ENCODE data around the gene EFCAB6.

The EFCAB6 gene

DNA sequence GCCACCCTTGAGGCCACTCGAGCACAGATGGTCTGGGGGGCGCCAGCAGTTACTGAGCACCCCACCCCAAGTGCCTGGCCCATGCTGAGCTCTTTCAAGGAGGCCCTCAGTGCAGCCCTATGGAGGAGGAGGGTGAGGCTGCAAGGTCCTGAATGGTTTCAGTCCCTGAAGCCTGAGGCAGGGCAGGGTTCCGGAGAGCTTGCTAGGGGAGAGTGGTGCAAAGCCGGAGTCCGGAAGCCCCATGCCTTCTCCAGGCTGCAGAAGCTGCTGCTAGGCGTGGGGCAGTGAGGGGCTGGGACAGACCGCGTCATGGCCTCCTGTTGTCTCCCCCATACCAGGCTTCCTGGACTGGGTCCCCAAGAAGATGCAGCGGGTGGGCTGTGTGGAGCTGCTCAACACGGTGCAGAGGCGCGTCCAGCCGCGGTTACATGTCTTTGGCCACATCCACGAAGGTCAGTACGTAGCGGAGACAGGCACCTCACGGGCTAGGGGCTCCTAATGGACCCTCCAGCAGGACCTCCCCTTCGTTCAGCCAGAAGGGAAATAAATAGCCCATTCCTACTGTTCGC, 309.7 kb downstream of the EFCAB6 start:
- DNase-seq: no peak
- Histone ChIP-seq H3K27me3 (replicated peaks; ENCODE audit: control insufficient read depth, insufficient read depth, low read length, poor library complexity, severe bottlenecking) (no peaks in the 10 kb centered on the region), H3K27ac (ENCODE audit: insufficient read depth, low read length, poor library complexity, severe bottlenecking) (no peak overlapping the region)

DNA sequence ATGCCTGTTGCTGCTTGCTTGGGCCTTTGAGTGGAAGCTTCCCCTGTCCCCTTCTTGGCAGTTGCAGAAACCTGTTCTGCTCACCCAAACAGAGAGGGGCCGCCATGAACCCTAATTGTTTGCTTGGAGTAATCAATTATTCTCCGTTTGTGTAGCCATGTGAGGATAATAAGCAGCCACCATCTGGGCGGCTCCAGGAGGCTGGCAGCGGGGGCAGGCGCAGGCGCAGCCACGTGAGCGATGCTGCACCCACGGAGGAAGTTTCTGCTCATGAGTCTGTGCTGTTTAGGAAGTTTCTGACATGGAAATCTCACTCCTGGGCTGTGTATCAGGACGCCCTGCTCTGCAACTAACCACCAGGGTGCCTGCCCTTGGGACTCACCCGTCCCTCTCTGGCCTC, 310.2 kb downstream of the EFCAB6 start:
- no peak overlapping the region for H3K27ac ChIP-seq (ENCODE audit: insufficient read depth, low read length, poor library complexity, severe bottlenecking)
- no peaks in the 10 kb centered on the region for H3K4me1 ChIP-seq (ENCODE audit: control insufficient read depth, insufficient read depth, low read length, poor library complexity, severe bottlenecking)
- H3K4me3 ChIP-seq (ENCODE audit: insufficient read depth, low read depth, low read length, poor library complexity, severe bottlenecking): no peak overlapping the region
- DNase-seq: no peak
- no peaks in the 10 kb centered on the region for H3K9me3 ChIP-seq (ENCODE audit: control insufficient read depth, low read length)
- no peaks in the 10 kb centered on the region for H3K36me3 ChIP-seq (ENCODE audit: control insufficient read depth, insufficient read depth, low read length)
- H3K27me3 ChIP-seq (replicated peaks; ENCODE audit: control insufficient read depth, insufficient read depth, low read length, poor library complexity, severe bottlenecking): no peaks in the 10 kb centered on the region

More for the DNA sequence above, 309.7 kb downstream of the EFCAB6 start:
- Histone ChIP-seq H3K9me3 (ENCODE audit: control insufficient read depth, low read length) (no peaks in the 10 kb centered on the region), H3K36me3 (ENCODE audit: control insufficient read depth, insufficient read depth, low read length) (no peaks in the 10 kb centered on the region), H3K4me3 (ENCODE audit: insufficient read depth, low read depth, low read length, poor library complexity, severe bottlenecking) (no peak overlapping the region), H3K4me1 (ENCODE audit: control insufficient read depth, insufficient read depth, low read length, poor library complexity, severe bottlenecking) (no peaks in the 10 kb centered on the region)

- no peaks in the 10 kb centered on the region for H3K36me3 ChIP-seq (ENCODE audit: control insufficient read depth, insufficient read depth, low read length)
Observed at GRCh38 chr22:43500792-43501785, 311.0 kb downstream of the EFCAB6 start.

GRCh38 chr22:43498856-43499253, 313.2 kb downstream of the EFCAB6 start:
- H3K9me3 ChIP-seq (ENCODE audit: control insufficient read depth, low read length): no peaks in the 10 kb centered on the region

More at GRCh38 chr22:43500792-43501785, 311.0 kb downstream of the EFCAB6 start:
- no peak for DNase-seq
- H3K27me3 ChIP-seq (replicated peaks; ENCODE audit: control insufficient read depth, insufficient read depth, low read length, poor library complexity, severe bottlenecking): no peaks in the 10 kb centered on the region
- H3K9me3 ChIP-seq (ENCODE audit: control insufficient read depth, low read length): no peaks in the 10 kb centered on the region
- H3K4me3 ChIP-seq (ENCODE audit: insufficient read depth, low read depth, low read length, poor library complexity, severe bottlenecking): no peak overlapping the region
- no peak overlapping the region for H3K27ac ChIP-seq (ENCODE audit: insufficient read depth, low read length, poor library complexity, severe bottlenecking)
- H3K4me1 ChIP-seq (ENCODE audit: control insufficient read depth, insufficient read depth, low read length, poor library complexity, severe bottlenecking): no peaks in the 10 kb centered on the region

DNA sequence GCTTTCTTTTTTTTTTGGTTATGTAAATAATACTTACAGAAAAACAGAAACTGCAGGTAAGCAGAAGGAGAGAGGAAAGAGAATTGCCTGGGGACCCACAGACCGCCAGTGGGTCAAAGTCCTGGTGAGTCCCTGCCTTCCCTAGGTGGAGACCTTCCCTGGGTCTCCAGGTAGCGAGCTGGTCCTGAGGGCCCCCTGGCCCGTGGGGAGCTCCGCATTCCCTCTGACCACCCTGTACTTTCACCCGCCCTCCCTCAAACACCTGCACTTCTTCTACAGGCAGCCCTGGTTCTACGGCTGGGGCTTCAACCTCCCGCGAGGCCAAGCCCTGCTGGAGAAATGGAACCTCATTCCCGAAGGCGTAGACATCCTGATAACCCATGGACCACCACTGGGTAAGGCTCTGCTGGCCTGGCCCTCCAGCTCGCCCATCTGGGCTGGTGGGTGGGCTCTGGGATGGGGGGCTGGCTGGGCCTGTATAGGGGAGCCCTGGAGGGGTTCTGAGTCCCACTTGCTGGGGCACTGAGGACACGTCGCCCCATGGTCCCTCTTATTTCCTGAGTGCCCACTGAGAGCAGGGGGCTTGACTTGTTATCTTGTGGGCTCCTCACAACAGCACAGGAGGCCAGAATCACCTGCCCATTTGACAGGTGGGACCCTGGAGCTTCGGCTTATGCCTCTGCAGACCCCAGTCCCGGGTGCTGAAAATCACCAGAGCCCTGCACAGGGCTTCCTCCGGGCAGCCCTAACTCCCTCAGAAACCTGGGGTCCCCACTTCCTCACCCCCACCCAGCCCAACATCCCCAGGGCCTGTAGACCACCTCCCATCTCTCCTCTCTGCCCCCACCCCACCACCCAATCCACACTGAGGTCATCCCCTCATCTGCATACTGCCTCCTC, 313.9 kb downstream of the EFCAB6 start:
- Histone ChIP-seq H3K4me1 (ENCODE audit: control insufficient read depth, insufficient read depth, low read length, poor library complexity, severe bottlenecking) (no peaks in the 10 kb centered on the region), H3K9me3 (ENCODE audit: control insufficient read depth, low read length) (no peaks in the 10 kb centered on the region), H3K36me3 (ENCODE audit: control insufficient read depth, insufficient read depth, low read length) (no peaks in the 10 kb centered on the region), H3K4me3 (ENCODE audit: insufficient read depth, low read depth, low read length, poor library complexity, severe bottlenecking) (no peak overlapping the region), H3K27ac (ENCODE audit: insufficient read depth, low read length, poor library complexity, severe bottlenecking) (no peak overlapping the region), H3K27me3 (replicated peaks; ENCODE audit: control insufficient read depth, insufficient read depth, low read length, poor library complexity, severe bottlenecking) (no peaks in the 10 kb centered on the region)
- DNase-seq: no peak

More at GRCh38 chr22:43498856-43499253, 313.2 kb downstream of the EFCAB6 start:
- Histone ChIP-seq H3K4me3 (ENCODE audit: insufficient read depth, low read depth, low read length, poor library complexity, severe bottlenecking) (no peak overlapping the region), H3K27ac (ENCODE audit: insufficient read depth, low read length, poor library complexity, severe bottlenecking) (no peak overlapping the region), H3K27me3 (replicated peaks; ENCODE audit: control insufficient read depth, insufficient read depth, low read length, poor library complexity, severe bottlenecking) (no peaks in the 10 kb centered on the region), H3K36me3 (ENCODE audit: control insufficient read depth, insufficient read depth, low read length) (no peaks in the 10 kb centered on the region), H3K4me1 (ENCODE audit: control insufficient read depth, insufficient read depth, low read length, poor library complexity, severe bottlenecking) (no peaks in the 10 kb centered on the region)
- no peak for DNase-seq

DNA sequence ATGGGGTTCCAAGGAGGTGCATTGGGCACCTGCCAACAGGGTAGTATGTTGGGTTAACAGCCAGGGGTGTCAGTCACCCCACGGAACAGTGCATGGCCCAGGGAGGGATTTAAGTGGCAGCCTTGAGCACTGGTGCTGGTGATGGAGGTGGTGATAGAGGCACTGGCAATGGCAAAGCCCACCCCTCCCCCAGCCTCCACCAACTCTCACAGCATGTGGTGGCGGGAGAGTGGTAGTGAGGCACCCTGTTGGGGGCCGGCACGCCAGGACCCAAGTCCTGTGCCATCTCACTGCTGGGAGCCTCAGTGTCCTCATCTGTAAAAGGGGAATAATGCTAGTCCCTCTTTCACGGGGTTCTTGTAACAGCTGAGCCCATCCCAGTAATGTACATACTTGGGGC, 318.8 kb downstream of the EFCAB6 start:
- Histone ChIP-seq H3K4me3 (ENCODE audit: insufficient read depth, low read depth, low read length, poor library complexity, severe bottlenecking) (no peak overlapping the region), H3K9me3 (ENCODE audit: control insufficient read depth, low read length) (no peaks in the 10 kb centered on the region), H3K27me3 (replicated peaks; ENCODE audit: control insufficient read depth, insufficient read depth, low read length, poor library complexity, severe bottlenecking) (no peaks in the 10 kb centered on the region), H3K36me3 (ENCODE audit: control insufficient read depth, insufficient read depth, low read length) (no peaks in the 10 kb centered on the region), H3K4me1 (ENCODE audit: control insufficient read depth, insufficient read depth, low read length, poor library complexity, severe bottlenecking) (no peaks in the 10 kb centered on the region), H3K27ac (ENCODE audit: insufficient read depth, low read length, poor library complexity, severe bottlenecking) (no peak overlapping the region)
- no peak for DNase-seq

DNA sequence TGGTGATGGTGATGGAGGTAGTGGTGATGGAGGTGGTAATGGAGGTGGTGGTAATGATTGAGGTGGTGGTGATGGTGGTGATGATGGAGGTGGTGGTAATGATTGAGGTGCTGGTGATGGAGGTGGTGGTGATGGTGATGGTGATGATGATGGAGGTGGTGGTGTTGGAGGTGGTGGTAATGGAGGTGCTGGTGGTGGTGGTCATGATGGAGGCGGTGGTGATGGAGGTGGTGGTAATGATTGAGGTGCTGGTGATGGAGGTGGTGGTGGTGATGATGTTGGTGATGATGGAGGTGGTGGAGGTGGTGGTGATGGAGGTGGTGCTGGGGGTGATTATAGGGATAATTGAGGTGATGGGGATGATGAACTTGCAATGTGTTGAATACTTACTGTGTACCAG, 320.4 kb downstream of the EFCAB6 start:
- no peak for DNase-seq
- H3K4me1 ChIP-seq (ENCODE audit: control insufficient read depth, insufficient read depth, low read length, poor library complexity, severe bottlenecking): no peaks in the 10 kb centered on the region

DNA sequence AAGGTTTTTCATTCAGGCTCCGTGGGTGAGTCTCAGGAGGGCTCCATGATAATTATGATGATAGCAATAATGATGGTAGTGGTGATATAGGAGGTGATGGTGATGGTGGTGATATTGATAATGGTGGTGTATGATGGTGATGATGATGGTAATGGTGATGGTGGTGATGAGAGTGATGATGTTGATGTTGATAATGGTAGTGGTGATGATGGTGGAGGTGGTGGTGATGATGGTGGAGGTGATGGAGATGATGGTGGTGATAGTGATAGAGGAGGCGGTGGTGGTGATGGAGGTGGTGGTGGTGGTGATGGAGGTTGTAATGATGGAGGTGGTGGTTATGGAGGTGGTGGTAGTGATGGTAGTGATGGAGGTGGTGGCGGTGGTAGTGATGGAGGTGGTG, 320.9 kb downstream of the EFCAB6 start:
- H3K9me3 ChIP-seq (ENCODE audit: control insufficient read depth, low read length): no peaks in the 10 kb centered on the region
- no peak overlapping the region for H3K27ac ChIP-seq (ENCODE audit: insufficient read depth, low read length, poor library complexity, severe bottlenecking)
- no peak for DNase-seq
- H3K27me3 ChIP-seq (replicated peaks; ENCODE audit: control insufficient read depth, insufficient read depth, low read length, poor library complexity, severe bottlenecking): no peaks in the 10 kb centered on the region
- no peaks in the 10 kb centered on the region for H3K4me1 ChIP-seq (ENCODE audit: control insufficient read depth, insufficient read depth, low read length, poor library complexity, severe bottlenecking)
- no peak overlapping the region for H3K4me3 ChIP-seq (ENCODE audit: insufficient read depth, low read depth, low read length, poor library complexity, severe bottlenecking)
- no peaks in the 10 kb centered on the region for H3K36me3 ChIP-seq (ENCODE audit: control insufficient read depth, insufficient read depth, low read length)

More for the DNA sequence above, 320.4 kb downstream of the EFCAB6 start:
- no peaks in the 10 kb centered on the region for H3K36me3 ChIP-seq (ENCODE audit: control insufficient read depth, insufficient read depth, low read length)
- H3K4me3 ChIP-seq (ENCODE audit: insufficient read depth, low read depth, low read length, poor library complexity, severe bottlenecking): no peak overlapping the region
- H3K27ac ChIP-seq (ENCODE audit: insufficient read depth, low read length, poor library complexity, severe bottlenecking): no peak overlapping the region
- no peaks in the 10 kb centered on the region for H3K9me3 ChIP-seq (ENCODE audit: control insufficient read depth, low read length)
- H3K27me3 ChIP-seq (replicated peaks; ENCODE audit: control insufficient read depth, insufficient read depth, low read length, poor library complexity, severe bottlenecking): no peaks in the 10 kb centered on the region

- no peak for DNase-seq
- H3K9me3 ChIP-seq (ENCODE audit: control insufficient read depth, low read length): no peaks in the 10 kb centered on the region
- no peak overlapping the region for H3K27ac ChIP-seq (ENCODE audit: insufficient read depth, low read length, poor library complexity, severe bottlenecking)
- no peaks in the 10 kb centered on the region for H3K36me3 ChIP-seq (ENCODE audit: control insufficient read depth, insufficient read depth, low read length)
- H3K4me3 ChIP-seq (ENCODE audit: insufficient read depth, low read depth, low read length, poor library complexity, severe bottlenecking): no peak overlapping the region
- no peaks in the 10 kb centered on the region for H3K27me3 ChIP-seq (replicated peaks; ENCODE audit: control insufficient read depth, insufficient read depth, low read length, poor library complexity, severe bottlenecking)
- H3K4me1 ChIP-seq (ENCODE audit: control insufficient read depth, insufficient read depth, low read length, poor library complexity, severe bottlenecking): no peaks in the 10 kb centered on the region
Observed at GRCh38 chr22:43490311-43490710, 321.8 kb downstream of the EFCAB6 start.

All from effector memory CD4-positive, alpha-beta T cell (primary cell).